ENCODE results near the gene DPEP2NB. TPM values are rescaled to one million over a fixed set of nuclear protein-coding genes. Genes with fewer than 3 reads are reported as not detected.

Gene DPEP2NB
- total RNA-seq, 1 experiment from 2014 or later, result not detected

DNA sequence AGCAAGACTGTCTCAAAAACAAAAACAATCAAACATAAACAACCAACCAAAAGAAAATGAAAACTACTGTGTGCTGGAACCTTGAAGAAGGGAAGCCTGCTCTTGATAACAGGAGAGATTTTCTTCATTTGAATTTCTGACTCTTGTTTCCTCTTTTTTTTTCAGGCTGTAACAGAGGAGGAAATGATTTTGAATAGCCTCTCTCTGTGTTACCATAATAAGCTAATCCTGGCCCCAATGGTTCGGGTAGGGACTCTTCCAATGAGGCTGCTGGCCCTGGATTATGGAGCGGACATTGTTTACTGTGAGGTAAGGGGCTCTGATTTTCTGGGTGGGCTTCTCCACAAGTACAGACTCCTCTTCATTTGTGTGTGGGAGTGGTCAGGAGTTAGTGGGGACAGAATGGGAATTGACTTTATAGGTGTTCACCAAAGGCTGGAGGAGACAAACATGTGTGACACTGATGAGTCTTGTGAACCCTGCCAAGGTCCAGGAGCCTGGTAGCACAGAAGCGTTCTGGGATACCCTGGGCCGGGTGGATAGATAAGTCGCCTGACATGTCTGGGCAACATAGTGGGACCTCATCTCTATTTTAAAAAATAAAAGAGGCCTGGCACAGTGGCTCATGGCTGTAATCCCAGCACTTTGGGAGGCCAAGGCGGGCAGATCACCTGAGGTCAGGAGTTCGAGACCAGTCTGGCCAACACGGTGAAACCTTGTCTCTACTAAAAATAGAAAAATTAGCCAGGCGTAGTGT lies 22.3 kb upstream of the DPEP2NB start:
- no TSS peak for BruUV-seq (replicated peaks)
- Histone ChIP-seq H3K36me3 (ENCODE audit: control insufficient read depth in 1 of 2, insufficient read depth in 2 of 2, low read length in 2 of 2) (peaks cover 2 to 9% of the 10 kb centered on the region in 2 experiments; a peak in 1 of 4 replicates), H4K20me1 (ENCODE audit: insufficient read depth) (no peaks in the 10 kb centered on the region), H3K9me3 (ENCODE audit: control insufficient read depth in 1 of 2, insufficient read depth in 1 of 2, low read depth in 1 of 2, low read length in 2 of 2) (no peaks in the 10 kb centered on the region), H3K27ac (ENCODE audit: low read depth, low read length) (no peak overlapping the region), H3K4me2 (ENCODE audit: low read length) (no peak overlapping the region), H3K79me2 (ENCODE audit: insufficient read depth, low read length) (0 out of 2 replicates have a peak, but pooled peaks cover 5% of the 10 kb centered on the region), H3K4me1 (ENCODE audit: control insufficient read depth in 1 of 2, insufficient read depth in 2 of 2, low read length in 2 of 2) (peaks cover 4 to 7% of the 10 kb centered on the region in 2 experiments; a peak in 2 of 4 replicates), H3K27me3 (ENCODE audit: insufficient read depth, low read length) (no peaks in the 10 kb centered on the region), H3K4me3 (replicated peaks in 1 of 2; ENCODE audit: low read depth in 1 of 2, low read length in 2 of 2) (no peak overlapping the region), H2AFZ (ENCODE audit: low read depth, low read length, poor library complexity, severe bottlenecking) (no peak overlapping the region), H3K9me2 (ENCODE audit: insufficient read depth) (no peaks in the 10 kb centered on the region), H3K9ac (ENCODE audit: low read length) (no peak overlapping the region)
- intact Hi-C loops (cut with micrococcal nuclease), result no loop called here
- DNase-seq (ENCODE audit: low read depth, low spot score), result no peak
- CTCF ChIA-PET, result interaction anchor here (1.3 kb wide), 1 partner anchor 9 kb away, joined by 3 read pairs; no protein-coding TSS in a partner anchor
- POLR2A ChIA-PET, result no interaction called here
- RAD21 ChIA-PET (ENCODE audit: low non-redundant PET in 1 of 2, low total read pairs in 2 of 2, uncharacterized antibody in 2 of 2, unreplicated experiment in 2 of 2), result no interaction called here
- no peak for ATAC-seq
- no peak for TF ChIP-seq TCF7L2 (IDR thresholded peaks at IDR 0.05; ENCODE audit: borderline replicate concordance, extremely low read depth, insufficient read depth, insufficient read length)
- TF ChIP-seq POLR2AphosphoS5 (IDR thresholded peaks at IDR 0.05; ENCODE audit: low read depth, low read length), result no peak
- no peak for TF ChIP-seq SRF (IDR thresholded peaks at IDR 0.05; ENCODE audit: low read depth)
- no peak for TF ChIP-seq CEBPB (IDR thresholded peaks at IDR 0.05; ENCODE audit: low read depth)
- no peak for TF ChIP-seq JUND (IDR thresholded peaks at IDR 0.05)
- TF ChIP-seq ELF1 (IDR thresholded peaks at IDR 0.05; ENCODE audit: borderline replicate concordance, low read depth), result no peak
- TF ChIP-seq ZNF274 (IDR thresholded peaks at IDR 0.05; ENCODE audit: low read depth, low read length), result no peak
- TF ChIP-seq YY1 (IDR thresholded peaks at IDR 0.05; ENCODE audit: extremely low read depth, insufficient replicate concordance, low read depth, low read length), result no peak

GRCh38 chr16:68035227-68035626 lies 19.5 kb upstream of the DPEP2NB start:
- Histone ChIP-seq H2AFZ (ENCODE audit: low read depth, low read length, poor library complexity, severe bottlenecking) (no peak overlapping the region), H3K9me2 (ENCODE audit: insufficient read depth) (no peaks in the 10 kb centered on the region), H4K20me1 (ENCODE audit: insufficient read depth) (no peaks in the 10 kb centered on the region), H3K27me3 (ENCODE audit: insufficient read depth, low read length) (no peaks in the 10 kb centered on the region), H3K9me3 (ENCODE audit: control insufficient read depth in 1 of 2, insufficient read depth in 1 of 2, low read depth in 1 of 2, low read length in 2 of 2) (no peaks in the 10 kb centered on the region), H3K4me3 (replicated peaks in 1 of 2; ENCODE audit: low read depth in 1 of 2, low read length in 2 of 2) (no peak overlapping the region), H3K4me2 (ENCODE audit: low read length) (no peak overlapping the region), H3K79me2 (ENCODE audit: insufficient read depth, low read length) (no peaks in the 10 kb centered on the region), H3K36me3 (ENCODE audit: control insufficient read depth in 1 of 2, insufficient read depth in 2 of 2, low read length in 2 of 2) (peaks cover 0 to 2% of the 10 kb centered on the region in 2 experiments; a peak in 1 of 4 replicates), H3K9ac (ENCODE audit: low read length) (no peak overlapping the region), H3K4me1 (ENCODE audit: control insufficient read depth in 1 of 2, insufficient read depth in 2 of 2, low read length in 2 of 2) (peaks cover 11 to 31% of the 10 kb centered on the region in 2 experiments), H3K27ac (ENCODE audit: low read depth, low read length) (no peak overlapping the region)
- no TSS peak for BruUV-seq (replicated peaks)
- TF ChIP-seq REST (IDR thresholded peaks at IDR 0.05; ENCODE audit: low read depth), result no peak
- TF ChIP-seq SP1 (IDR thresholded peaks at IDR 0.05; ENCODE audit: low read depth), result no peak
- TF ChIP-seq EZH2 (IDR thresholded peaks at IDR 0.05), result no peak
- TF ChIP-seq SIN3A (IDR thresholded peaks at IDR 0.05; ENCODE audit: low read depth), result no peak
- TF ChIP-seq ELF1 (IDR thresholded peaks at IDR 0.05; ENCODE audit: borderline replicate concordance, low read depth), result no peak
- TF ChIP-seq EGR1 (IDR thresholded peaks at IDR 0.05; ENCODE audit: low read depth), result no peak
- no peak for TF ChIP-seq FOSL1 (IDR thresholded peaks at IDR 0.05; ENCODE audit: low read depth)
- no peak for TF ChIP-seq POLR2AphosphoS5 (IDR thresholded peaks at IDR 0.05; ENCODE audit: low read depth, low read length)
- RAD21 ChIA-PET (ENCODE audit: low non-redundant PET in 1 of 2, low total read pairs in 2 of 2, uncharacterized antibody in 2 of 2, unreplicated experiment in 2 of 2), result no interaction called here
- ATAC-seq, result no peak
- CTCF ChIA-PET, result no interaction called here
- POLR2A ChIA-PET, result no interaction called here
- no peak for DNase-seq (ENCODE audit: low read depth, low spot score)
- intact Hi-C loops (cut with micrococcal nuclease), result no loop called here

Data from HCT116 (cell line).